ENCODE data around the gene USP32.
A peak's percentile ranks its signal among the peaks of the same experiment; 100 is the strongest.
"Not testable (repeated sequence)": the region's sequence is repeated elsewhere in the genome, so short reads cannot be mapped to it uniquely, and the experiment has no call there.

Gene USP32

DNA sequence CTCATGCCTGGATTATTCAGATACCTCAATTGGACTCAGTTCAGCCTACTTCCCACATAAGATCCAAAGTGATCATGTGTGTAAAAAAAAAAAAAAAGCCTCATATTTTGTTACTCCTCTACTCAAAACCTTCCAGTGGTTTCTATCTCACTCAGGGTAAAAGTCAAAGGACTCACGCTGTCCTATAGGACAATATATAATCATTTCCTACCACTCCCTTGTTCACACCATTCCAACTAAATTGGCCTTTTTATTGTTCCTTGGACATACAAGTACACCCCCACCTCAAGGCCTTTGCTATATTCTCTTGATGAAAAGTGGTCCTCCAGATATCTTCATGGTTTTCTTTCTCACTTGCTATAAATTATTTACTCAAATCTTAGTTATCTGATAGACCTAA, 99.2 kb downstream of the USP32 start:
- no peak for DNase-seq

DNA sequence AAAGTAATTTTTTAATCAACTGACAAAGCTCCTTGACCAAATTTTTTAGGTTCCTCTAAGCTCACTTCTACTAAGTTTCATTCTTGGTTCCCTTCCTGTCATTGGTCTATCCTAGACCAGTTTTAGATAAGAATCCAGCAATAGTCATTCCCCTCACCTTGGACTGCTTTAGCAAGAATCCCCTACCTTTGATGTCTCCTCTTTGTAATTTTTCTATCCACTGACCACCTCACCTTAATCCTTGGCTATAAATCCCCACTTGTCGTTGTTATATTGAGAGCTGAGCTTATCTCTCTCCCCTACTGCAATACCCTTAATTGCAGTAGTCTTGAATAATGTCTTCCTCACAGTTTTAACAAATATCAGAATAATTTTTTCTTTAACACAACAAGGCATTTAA, 107.2 kb downstream of the USP32 start:
- DNase-seq = no peak

DNA sequence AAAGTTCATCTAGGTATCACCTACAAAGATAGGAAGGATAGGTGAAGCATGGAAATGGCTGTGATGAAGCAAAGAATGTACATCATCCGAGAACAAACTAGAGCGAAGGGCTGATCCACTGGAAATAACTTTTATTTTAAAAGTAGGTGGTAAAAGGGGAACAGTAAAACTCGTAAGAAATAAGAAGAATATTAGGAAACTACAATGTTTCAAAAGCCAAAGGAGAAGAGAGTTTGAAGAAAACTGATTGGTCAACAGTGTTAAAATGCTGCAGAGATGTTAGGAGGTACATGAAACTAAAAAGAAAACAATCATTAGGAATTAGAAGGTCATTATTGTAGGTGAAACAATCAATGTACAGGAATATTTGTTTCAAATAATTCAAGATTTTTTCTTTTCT, 108.1 kb downstream of the USP32 start:
- no peak for DNase-seq

DNA sequence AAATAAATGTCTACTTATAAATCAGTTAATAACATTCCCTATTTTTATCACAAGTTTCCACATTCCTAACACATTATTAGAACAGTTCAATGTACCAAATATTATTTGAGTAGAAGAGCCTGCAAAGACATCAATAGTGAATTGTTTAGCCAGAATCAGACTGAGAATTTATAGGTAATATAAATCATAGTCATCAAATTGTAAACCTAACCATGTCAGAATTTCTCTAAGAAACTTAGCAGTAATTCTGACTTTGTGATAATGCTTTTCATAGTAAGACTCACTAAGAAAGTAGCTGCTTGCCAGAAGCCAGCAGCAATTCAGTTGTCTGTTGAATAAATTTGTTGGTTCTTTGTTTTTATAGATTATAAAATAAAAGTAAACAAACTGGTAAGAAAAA, 111.3 kb downstream of the USP32 start:
- DNase-seq = no peak

DNA sequence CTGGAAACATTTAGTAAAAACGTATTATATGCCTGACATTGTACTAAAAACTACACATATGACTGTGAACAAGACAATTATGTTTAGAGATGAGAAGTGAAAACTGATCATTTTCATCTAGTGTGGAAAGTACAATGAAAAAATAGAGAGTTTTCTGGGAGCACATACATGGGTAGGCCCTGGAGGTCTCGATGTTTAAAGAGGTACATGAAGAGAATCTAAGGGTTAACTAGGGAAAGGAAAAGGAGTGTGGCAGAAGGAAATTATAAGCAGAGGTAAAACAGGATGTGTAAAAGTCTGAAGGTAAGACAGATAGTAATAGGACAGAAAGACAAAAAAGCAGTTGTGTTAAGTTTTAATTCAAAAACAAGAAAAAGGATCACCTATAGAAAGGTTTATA, 113.7 kb downstream of the USP32 start:
- DNase-seq = no peak

DNA sequence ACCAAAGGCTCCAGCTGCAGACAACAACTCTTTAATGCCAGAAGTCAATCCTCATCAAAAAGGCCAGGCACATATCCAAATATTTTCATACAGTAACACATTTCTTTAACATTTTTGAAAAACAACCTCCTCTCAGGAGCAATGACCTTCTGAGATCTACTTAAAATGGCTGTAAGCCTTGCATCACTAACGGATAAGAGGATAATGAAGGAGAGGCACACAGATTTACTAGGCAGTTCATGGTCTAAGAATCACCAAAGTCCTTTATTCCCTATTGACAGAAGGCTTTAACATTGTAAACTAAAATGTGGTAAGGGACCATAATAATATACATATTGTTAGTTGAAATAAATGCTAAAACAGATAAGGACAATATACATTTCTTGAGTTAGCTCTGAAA, 114.7 kb downstream of the USP32 start:
- no peak for DNase-seq

DNA sequence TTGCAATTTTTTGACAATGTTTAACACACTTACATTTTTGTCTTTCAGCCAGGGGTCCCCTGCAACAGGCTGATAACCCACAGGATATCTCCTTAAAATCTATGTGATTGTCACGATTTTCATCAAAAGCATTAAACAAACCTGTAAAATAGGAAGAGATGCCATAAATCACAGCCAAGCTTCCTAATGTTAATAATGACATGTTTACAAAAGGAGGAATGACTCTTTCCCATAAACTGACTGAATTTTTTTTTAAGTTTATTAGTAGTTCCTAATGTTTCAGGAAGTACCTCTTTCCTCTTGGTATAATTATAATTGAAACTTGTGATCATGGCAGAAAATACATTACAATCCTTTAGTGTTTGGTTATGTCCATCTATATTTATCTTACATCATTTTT, 122.5 kb downstream of the USP32 start:
- no peak for DNase-seq

DNA sequence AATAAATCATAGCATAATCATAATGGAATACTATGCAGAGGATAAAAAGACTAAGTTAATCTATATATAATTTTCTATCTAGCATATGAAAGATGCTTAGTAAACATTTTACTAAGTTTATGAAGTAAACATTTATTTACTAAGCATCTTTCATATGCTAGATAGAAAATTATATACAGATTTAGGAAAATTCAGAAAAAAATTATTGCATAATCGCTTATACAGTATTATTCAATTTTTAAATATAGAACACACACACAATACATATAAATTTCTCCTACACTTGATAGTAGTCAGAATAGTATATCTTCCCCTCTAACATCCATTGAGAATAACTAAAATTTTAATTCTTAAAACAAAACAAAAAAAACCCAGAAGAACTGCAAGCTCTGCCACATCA, 131.4 kb downstream of the USP32 start:
- DNase-seq = no peak

DNA sequence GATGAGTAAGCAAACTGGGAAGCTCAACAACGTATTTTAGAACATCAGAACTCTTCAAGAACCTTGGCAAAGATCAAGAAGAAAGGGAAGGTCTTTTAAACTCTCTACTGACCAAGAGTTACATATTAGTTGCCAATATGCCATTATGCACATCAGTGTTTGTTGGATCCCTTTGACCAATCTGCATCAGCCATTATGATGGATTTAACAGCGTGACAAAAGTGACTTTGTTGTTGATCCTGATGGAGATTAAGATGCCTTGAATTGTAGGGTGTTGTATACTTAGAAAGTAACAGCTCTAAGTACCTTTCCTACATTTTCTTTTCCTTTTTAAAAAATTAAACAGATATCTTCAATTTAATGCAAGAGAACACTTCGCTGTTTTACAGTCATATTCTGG, 133.6 kb downstream of the USP32 start:
- DNase-seq = no peak

DNA sequence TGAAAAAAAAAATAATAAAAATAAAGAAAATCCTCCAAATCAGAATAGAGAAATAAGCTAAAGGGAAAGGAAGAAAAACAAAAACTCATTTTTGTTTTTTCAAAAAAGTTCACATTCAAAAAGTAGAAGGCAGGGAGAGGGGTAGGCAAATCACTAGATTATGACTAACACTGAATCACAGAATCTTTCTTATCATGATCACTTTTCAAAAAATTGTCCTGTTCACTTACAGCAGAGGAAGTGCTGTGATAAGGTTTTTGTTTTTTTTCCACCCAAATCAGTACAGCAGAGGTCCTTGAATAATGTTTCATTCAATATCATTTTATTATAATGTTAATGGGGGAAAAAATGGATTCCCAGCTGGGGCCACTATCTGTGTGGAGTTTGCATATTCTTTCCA, 135.8 kb downstream of the USP32 start:
- no peak for DNase-seq

DNA sequence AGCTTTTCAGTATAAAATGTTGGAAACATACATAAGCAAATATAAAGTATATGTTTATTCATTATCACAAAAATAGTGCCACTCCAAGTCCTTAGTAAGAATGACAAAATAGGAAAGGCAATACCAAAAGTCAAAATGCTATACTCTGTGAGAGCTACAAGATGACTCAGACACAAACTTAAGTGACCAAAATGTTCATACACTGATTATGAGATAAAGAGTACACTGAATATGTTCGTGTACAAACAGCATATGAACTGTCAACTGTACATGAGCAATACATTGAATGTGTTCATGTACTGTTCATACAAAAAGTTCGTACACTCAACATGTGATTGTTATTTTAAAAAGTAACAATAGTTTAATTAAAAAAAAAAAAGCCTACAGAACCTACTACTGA, 138.9 kb downstream of the USP32 start:
- DNase-seq = no peak

DNA sequence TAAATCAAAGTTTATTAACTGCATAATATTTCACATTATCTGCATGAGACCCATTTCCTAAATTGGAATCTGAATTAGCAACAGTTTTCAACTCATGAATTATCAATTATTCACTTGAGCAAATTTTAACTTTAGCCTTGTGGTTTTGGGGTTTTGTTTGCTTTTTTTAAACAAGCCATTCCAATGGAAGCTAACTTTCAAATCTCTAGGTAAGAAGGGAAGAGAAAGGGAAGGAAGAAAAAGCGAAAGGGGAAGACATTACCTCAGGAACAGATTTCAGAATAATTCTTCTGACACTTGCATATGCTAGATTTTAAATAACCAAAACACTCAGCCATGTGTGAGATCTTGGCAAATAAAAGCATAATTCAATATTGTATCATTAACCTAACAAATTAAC, 139.5 kb downstream of the USP32 start:
- DNase-seq = no peak

DNA sequence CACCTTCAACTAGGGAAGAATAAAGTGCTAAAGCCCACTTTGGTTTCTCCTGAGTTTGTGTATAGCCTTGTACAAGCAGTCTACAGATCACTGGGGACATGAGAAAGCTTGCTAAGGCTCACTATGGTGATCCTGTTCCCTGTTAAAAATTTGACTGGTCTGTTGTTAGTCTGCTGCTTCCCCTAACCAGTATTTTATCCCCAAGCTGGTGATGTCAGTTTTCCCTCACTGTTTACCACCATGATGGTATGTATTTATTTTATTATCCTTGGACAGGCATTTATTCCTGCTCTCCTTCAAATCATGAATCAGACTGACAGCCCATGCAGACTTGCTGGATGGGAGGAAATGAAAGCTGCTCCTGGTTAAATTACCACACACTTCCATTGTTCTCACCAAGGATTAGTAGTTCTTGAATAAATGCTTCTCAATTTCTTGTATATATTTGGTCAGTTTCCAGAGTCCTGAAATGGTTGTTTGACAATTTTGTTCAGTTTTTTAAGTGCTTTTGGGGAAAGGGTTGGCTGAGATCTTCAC, 142.6 kb downstream of the USP32 start:
- no peak for DNase-seq

DNA sequence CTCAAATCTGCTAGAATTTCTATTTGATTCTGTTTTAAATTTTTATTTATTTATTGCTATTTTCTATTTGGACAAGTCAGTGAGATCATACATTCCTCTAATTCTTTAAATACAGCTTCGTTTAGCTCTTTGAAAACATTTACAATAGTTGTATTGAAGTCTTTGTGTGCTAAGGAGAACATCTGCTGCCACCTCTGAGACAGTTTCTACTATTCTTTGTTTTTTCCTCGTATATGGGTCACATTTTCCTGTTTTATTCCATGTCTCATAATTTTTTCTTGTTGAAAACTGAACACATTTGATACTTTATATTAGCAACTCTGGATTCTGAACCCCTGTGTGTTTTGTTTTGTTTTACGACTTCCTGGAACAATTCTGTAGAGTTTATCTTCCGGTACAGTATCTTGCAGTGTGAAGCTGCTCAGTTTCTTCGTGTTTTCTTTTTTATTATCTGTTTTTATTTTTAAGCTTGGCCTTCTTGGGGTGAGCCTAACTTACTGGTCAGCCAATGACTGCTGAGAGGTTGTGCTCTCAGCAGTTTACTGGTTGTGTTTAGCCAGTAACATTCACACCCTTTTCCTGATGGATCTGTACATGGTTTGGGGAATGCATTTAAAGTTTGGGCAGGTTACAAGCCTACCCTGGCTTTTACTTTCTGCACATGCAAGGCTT, 143.2 kb downstream of the USP32 start:
- DNase-seq = no peak

DNA sequence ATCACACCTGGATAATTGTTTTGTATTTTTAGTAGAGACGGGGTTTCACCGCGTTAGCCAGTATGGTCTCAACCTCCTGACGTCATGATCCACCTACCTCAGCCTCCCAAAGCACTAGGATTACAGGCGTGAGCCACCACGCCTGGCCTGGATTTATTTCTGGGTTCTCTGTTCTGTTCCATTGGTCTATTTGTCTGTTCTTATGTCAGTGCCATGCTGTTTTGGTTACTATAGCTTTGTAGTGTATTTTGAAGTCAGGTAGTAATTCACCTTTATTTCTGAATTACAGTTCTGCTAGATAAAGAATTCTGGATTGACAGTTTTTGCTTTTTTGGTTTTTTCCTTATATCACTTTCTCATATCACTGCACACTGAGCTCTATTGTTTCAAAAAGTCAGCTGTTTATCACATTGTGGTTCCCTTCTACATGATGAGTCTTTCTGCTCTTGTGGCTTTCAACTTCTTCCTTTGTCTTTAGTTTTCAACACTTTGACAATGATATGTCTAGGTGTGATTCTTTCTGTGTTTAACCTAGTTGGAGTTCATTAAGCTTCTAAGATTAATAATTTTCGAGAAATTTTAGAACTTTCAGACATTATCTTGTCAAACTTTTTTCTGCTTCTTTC, 144.0 kb downstream of the USP32 start:
- DNase-seq = no peak

DNA sequence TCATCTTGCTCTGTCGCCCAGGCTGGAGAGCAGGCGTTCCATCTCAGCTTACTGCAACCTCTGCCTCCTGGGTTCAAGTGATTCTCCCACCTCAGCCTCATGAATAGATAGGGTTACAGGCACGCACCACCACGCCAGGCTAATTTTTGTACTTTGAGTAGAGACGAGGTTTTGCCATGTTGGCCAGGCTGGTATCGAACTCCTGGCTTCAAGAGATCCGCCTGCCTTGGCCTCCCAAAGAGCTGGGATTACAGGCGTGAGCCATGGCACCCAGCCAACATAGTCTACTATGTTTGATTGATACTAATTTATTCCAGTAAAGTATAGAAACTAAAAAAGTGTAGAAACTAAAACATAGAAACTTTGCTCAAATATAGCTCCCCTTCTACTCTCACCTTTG, 147.3 kb downstream of the USP32 start:
- DNase-seq = no peak

DNA sequence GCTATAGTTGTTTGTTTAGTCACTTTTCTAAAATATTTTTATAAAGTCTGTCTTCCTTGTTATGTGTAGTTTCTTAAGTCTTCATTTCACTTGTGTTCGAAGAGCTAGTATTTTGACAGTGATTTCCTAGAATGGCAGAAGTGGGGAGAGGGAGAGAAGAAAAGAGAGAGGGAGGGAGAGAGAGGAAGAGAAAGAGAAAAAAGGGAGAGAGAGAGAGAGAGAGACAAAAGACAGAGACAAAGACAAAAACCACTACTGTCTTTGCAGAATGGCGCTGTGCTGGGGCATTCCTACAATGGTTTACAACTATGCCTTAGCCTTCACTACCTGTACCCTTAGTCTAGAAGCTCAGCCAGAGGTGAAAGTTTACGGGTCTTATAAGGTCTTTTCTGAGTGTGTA, 151.6 kb downstream of the USP32 start:
- DNase-seq = no peak

DNA sequence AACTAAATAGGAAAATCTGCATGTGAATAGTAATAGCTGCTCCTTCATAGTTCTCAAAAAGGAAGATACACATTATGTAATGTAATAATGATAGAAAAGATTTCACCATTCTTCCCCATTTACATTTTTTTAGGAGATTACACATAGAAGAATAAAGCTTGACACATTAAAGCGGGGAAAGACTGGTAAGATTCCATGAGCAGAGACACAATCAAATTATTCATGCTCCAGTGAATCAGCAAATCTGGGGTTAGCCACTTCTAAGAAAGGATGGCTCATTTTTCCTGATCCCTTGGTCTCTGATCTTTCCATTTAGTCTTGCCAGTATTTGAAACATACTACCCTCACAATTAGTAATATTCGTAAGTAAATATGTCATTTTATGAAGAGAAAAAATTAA, 160.2 kb downstream of the USP32 start:
- no peak for DNase-seq

DNA sequence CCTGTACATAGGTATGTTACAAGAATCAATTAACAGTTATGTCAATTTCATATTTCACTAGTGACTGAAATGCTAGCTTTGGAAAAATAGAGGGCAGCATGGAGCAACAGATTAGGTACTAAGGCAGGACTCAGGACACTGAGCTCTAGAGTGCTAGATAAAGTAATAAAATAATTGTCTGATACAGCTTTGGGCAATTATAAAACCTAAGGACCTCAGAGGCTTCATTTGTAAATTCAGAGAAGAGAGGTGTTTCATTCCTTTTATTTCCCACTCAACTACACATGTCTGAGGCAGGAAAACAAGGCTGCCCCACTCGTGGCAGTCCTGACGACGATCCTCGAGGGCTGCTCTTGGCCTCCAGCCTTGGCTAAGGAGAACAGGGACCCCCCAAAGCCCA, 160.7 kb downstream of the USP32 start:
- DNase-seq = peak; percentile 3 to 46

DNA sequence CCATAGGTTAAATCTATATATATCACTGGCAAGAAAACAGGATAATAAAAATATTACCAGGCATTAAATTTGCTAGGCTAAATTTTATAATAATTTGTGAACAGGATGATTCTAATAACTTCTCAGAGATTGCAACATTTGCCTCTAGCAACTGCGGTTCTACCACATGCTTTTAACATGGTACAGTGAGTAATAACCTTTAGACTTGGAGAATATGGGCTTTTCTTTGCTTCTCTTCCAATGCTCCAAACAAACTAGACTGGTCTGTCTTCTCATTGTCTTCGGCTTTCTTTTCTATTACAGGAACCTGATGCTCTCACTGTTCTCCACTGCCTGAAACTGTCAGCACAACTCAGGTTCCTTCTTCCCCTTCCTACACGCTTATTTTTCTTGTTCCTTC, 161.6 kb downstream of the USP32 start:
- DNase-seq = no peak

DNA sequence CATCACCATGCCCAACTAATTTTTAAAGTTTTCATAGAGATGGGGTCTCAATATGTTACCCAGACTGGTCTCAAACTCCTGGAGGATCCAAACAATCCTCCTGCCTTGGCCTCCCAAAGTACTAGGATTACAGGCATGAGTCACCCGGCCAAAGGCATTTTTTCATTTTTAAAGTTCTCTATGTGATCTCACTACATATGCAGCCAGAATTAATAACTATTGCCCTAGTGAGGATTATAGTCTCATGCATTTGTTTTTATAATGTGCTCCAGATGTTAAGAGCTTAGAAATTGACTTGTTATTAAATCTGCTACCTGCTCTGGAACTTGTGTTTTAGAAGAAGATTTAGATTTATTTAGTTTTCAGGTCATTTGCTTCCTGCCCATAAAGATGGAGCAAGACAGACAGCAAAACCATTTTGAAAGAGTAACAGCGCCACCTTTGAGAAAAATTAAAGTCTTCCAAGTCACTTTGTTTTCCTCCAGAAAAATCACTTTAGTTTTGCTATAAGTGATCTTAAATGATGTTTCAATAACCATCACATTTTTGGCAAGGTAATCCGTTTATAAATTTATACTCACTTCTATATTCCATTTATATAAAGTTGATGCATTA, 162.6 kb downstream of the USP32 start:
- peak in 1 of 2 experiments; percentile 43 for DNase-seq

DNA sequence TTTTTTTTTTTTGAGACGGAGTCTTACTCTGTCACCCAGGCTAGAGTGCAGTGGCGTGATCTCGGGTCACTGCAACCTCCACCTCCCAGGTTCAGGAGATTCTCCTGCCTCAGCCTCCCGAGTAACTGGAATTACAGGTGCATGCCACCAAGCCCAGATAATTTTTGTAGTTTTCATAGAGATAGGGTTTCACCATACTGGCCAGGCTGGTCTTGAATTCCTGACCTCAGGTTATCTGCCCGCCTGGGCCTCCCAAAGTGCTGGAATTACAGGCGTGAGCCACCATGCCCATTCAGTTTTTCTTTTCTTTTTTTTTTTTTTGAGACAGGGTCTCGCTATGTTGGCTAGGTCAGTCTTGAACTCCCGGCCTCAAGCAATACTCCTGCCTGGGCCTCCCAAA, 164.7 kb downstream of the USP32 start:
- not testable (repeated sequence) for DNase-seq

DNA sequence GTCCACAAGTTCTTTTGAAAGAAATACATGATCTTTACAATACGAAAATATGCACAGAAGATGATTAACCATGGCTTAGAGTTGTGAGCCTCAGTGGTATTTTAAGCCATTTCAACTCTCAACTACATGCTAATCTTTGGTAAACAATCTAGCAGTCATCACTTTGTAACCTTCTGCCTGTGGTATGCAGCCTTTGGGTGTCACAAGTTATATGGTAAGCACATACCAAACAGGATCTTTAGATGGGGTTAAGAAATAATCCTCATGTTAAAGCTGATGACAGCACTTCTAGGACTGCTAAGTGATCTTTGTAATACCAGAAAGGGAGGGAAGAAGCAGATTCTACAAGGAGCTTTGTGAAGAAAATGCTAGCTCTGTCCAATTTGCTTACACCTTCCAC, 167.9 kb downstream of the USP32 start:
- DNase-seq = no peak

DNA sequence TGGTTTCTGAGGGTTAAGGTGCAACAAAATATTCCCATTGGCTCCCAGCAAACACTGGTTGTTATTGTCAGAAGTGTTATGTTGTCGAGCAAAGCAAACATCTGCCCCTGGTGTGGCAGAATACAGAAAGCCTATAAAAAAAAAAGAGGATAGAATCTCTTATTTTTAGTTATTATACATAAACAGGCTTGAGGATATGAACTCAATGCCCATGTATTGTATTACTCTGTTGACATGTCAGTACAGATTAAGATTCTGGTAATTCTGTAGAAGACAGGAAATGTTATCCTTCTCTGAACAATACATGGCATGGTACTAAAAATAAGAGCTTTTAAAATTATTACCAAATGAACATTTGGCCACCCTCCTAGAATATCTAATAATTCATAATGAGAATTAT, 168.5 kb downstream of the USP32 start:
- no peak for DNase-seq

DNA sequence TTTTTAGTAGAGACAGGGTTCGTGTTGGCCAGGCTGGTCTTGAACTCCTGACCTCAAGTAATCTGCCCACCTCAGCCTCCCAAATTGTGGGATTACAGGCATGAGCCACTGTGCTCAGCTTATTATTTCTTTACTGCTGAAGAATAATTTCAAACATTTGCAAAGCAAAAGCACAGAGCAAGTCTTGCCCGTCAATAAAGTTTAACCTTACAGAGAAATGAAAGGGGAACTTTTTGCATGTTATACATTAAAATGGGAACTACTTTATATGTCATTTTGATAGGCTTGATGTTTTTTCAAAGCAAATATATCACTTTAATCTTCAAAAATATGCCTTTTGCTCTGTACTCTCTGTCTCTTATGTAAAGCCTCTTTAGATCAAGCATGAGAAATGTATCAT, 173.2 kb downstream of the USP32 start:
- not testable (repeated sequence) for DNase-seq
